Fibroblast of the aortic adventitia (primary cell): ENCODE results near the gene DCP1B. TPM values are rescaled to one million over a fixed set of nuclear protein-coding genes. Genes with fewer than 3 reads are reported as not detected.

Experiments used
- DNase-seq: peaks from one replicate; pipeline ENCODE4 v3.0.0-alpha.2; 2010; ENCODE audit warnings: low read depth
- H3K4me3 ChIP-seq: 2 replicates; pipeline ENCODE4 v1.5.1; 2011; ENCODE audit warnings: low read depth, mild to moderate bottlenecking, control low read depth, low read length, moderate library complexity
- total RNA-seq: library from RNA; depleted of rRNA; stranded (reverse); fragments of >200 nt; gene quantifications from 2 replicates; pipeline ENCODE4 v1.2.3, GENCODE V29; 2012; ENCODE audit warnings: low replicate concordance
- TF ChIP-seq, protein P1 (sequence below): IDR thresholded peaks from 2 replicates; pipeline ENCODE4 v1.5.1; 2011; ENCODE audit warnings: mild to moderate bottlenecking, low read length, control low read depth, inconsistent platforms; ENCODE audit not compliant: insufficient read depth

DCP1B gene
- total RNA-seq, 1 donor: 23.5 TPM

DNA sequence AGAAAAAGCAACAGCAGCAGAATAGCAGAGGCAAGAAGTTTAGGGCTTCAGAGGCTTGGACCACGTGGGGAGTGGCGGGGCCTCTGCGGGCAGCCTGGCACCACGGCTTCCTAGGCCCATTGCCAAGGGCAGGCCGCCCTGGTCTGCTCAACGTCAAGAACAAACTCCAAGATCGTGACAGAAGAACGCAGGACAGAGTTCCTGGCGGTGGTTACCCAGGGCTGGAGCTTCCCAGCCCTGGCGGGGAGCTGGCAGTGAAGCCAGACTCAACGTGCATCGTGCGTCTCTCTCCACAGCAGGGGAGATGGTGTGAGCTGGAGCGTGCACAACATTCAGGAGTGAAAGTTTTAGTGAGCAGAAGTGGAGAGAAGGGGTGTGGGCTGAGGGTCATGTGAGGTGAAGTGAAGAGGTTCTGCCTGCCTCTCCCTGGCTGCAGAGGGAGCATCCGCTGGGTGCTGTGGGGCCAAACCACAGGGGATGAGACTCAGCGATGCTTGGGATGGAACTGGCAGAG is 71.9 kb downstream of the DCP1B start:
- peak; percentile 75 for DNase-seq
- H3K4me3 ChIP-seq: no peak overlapping the region
- TF ChIP-seq, protein P1, sequence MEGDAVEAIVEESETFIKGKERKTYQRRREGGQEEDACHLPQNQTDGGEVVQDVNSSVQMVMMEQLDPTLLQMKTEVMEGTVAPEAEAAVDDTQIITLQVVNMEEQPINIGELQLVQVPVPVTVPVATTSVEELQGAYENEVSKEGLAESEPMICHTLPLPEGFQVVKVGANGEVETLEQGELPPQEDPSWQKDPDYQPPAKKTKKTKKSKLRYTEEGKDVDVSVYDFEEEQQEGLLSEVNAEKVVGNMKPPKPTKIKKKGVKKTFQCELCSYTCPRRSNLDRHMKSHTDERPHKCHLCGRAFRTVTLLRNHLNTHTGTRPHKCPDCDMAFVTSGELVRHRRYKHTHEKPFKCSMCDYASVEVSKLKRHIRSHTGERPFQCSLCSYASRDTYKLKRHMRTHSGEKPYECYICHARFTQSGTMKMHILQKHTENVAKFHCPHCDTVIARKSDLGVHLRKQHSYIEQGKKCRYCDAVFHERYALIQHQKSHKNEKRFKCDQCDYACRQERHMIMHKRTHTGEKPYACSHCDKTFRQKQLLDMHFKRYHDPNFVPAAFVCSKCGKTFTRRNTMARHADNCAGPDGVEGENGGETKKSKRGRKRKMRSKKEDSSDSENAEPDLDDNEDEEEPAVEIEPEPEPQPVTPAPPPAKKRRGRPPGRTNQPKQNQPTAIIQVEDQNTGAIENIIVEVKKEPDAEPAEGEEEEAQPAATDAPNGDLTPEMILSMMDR: no peak

DNA sequence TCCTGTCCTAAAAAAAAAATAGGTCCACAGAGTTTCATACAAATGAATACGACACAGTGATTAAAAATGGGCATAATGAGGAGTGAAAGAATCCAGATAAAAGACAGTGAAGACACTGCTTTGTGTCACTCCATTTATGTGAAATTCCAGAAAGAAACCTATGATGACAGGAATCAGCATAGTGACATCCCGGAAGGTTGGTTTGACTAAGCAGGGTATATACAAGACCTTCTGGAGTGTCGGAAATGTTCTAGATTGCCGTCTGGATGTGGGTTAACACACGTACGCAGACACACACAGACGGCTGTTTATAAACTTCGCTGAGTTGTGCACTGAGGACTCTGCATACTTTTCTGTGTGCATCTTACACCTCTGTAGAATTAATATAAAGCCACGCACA is 72.6 kb downstream of the DCP1B start:
- no peak for DNase-seq
- TF ChIP-seq, protein P1: no peak
- H3K4me3 ChIP-seq: no peak overlapping the region

DNA sequence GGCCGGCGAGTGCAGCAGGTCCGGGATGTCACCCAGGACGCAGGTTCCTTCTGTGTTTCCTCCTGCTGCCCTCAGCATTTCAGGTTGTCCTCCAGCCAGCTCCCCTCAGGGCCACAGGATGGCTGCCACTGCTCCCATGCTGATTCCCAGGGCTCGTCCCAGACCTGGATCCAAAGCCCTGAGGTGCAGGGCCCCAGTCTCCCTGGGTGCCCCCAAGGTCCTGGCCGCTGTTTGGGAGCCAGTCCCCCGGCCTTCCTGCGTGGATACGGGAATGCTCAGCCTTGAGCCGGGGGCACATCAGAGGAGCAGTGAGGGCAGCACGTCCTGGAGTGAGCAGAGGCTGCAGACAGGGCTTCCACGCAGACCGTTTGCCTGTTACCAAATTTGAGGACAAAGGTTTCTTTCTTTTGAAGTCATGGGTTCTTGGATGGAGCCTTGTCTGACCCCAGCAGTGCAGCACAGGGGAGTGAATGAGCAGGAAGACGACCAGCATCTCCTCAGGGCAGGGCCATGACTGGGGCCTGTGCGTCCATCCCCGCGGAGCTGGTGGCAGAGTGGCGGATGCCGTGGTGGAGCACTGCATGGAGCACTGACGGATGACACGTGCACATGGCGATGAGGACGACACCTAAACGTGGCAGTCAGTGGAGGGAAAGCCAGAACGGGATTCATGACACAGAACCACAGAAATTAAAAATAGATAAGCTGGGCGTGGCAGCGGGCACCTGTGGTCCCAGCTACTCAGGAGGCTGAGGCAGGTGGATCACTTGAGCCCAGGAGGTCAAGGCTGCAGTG is 73.3 kb downstream of the DCP1B start:
- TF ChIP-seq, protein P1: no peak
- H3K4me3 ChIP-seq: no peak overlapping the region
- no peak for DNase-seq

DNA sequence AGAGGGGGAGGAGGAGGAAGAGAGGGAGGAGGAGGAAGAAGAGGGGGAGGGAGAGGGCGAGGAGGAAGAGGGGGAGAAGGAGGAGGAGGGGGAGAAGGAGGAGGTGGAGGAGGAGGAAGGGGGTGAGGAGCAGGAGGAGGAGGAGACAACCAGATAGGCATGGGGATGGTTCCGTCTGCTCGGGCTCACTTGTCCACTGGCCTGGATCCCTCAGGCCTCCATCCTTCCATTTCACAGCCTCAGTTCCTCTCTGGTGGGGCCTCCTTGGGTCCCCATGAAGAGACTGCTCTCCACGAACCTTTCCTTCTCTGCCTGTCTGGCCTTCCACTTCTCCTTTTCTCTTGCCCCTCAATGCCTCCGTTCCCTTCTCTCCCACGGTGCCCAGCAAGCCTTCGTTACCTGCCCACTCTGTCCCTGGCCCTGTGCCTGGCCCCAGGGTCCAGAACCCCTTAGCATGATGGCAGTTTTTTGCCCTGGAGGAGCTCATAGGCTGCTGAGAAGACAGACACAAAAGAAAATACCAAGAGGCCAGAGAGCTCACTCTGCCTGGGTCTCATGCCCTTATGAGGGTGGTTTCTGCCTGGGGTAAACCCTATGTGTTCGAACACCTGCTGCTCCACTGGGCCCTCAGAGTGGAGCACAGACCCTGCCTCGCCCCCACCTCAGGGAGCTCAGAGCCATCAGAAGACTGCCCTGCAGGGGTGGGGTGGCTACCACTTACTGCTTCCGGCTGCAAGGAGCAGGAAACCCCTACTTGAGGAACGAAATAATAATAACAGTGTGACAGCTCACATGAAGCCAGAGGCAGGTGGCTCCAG is 74.1 kb downstream of the DCP1B start:
- DNase-seq: no peak
- H3K4me3 ChIP-seq: no peak overlapping the region
- TF ChIP-seq, protein P1: no peak

DNA sequence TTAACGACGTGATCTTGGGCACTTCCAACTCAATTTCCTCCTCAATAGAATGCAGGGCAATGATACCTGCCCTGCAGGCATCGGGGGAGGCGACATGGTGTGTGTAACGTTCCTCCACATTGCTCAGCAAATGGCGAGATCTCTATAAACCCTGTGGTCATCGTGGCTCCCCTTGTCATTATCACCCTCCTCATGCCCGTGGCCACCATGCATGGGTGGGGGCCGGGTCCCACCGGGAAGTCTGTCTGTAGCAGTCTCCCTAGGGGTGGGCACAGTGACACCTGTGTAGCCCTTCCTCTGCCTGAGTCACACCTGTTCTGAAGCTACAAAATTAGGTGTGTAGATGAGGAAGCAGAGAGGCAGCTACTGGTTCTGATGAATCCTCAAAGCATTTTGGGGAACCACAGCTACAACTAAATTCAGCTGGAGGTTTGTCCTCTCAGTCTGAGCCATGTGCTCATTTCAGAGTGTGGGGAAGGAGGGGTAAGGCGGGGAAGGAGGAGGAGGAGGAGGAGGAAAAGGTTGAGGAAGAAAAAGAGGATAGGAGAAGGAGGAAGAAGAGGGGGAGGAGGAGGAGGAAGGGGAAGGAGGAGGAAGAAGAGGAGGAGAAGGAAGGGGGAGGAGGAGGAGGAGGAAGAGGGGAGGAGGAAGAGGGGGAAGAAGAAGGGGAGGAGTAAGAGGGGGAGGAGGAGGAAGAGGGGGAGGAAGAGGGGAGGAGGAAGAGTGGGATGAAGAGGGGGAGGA is 74.8 kb downstream of the DCP1B start:
- no peak for DNase-seq
- H3K4me3 ChIP-seq: no peak overlapping the region
- TF ChIP-seq, protein P1: no peak

DNA sequence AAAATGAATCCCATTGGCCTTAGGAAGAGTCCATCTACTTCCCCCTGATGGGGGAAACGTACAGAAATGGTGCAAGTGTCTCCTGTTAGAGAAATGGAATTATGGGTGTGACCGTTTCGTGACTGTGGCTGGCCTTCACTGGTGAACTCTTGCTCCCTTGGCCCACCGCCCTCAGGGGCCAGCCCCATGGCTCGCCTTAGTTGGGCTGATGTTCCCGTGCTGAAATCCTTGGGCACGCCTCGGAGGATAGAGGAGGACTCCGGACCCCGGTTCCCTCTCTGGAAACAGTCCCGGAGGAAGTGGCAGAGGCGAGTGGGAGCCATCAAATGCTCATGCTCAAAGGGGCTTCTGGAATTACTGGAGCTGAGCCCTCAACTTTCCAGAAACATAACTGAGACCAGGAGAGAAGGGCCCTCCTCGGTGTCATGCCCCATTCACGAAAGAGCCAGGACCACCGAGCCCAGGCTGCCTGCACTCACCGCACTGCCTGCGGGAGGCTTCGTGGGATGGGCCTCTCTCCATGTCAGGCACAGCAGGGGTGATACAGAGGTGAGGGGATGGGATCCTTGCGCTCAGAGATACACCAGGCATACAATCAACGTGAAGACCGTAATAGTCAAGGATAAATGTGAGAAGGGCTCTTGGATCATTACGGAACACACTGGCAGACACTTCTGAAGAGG is 75.7 kb downstream of the DCP1B start:
- no peak for DNase-seq
- no peak overlapping the region for H3K4me3 ChIP-seq
- TF ChIP-seq, protein P1: no peak
